HG03280 (cell line): ENCODE data around the gene NAV2.

ENCODE experiments used
- ATAC-seq: cut with Tn5 transposase; IDR thresholded peaks from one replicate; pipeline ENCODE4 v1.9.1; 2021; ENCODE audit warnings: mild to moderate bottlenecking, moderate library complexity; ENCODE audit not compliant: unreplicated experiment

Gene NAV2

GRCh38 chr11:19853016-19853415, 140.4 kb downstream of the NAV2 start:
- ATAC-seq = no peak

DNA sequence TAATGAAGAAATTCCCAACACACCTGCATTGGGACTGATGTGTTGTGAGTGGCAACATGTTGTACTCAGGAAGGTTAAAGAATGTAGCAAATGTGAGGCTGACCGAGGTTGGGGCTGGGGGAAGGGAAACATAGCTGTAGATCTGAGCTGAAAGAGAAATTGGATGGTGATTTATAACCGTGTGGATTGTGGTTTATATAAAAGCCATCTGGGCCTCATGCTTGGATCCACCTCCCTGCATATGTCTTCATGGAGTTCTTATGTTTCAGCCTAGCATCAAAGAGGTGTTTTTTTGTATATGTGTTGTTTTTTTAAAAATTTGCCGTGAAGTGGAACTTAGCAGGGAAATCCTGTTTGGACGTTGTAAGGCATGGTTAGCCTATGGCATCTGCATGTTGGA, 141.3 kb downstream of the NAV2 start:
- no peak for ATAC-seq

DNA sequence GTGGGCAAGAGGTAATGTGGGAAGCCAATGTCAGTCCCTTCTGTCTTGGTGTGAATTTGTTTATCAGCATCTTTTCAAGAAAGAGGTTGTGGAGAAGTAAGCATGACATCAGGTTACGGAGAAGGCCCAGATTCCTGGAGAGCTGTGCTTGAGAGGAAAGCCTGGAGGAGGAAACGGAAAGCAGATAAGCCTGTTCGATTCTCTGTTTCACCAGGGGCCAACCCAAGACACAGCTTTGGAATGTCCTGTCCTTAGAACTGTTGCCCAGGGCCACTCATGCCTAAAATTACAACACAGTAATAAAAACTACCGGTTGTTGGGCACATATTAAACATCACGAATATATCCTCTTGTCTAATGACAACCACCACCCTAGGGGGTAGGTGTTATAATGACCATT, 148.5 kb downstream of the NAV2 start:
- no peak for ATAC-seq

- ATAC-seq = no peak
Measured at GRCh38 chr11:19862091-19862490, 149.5 kb downstream of the NAV2 start.

DNA sequence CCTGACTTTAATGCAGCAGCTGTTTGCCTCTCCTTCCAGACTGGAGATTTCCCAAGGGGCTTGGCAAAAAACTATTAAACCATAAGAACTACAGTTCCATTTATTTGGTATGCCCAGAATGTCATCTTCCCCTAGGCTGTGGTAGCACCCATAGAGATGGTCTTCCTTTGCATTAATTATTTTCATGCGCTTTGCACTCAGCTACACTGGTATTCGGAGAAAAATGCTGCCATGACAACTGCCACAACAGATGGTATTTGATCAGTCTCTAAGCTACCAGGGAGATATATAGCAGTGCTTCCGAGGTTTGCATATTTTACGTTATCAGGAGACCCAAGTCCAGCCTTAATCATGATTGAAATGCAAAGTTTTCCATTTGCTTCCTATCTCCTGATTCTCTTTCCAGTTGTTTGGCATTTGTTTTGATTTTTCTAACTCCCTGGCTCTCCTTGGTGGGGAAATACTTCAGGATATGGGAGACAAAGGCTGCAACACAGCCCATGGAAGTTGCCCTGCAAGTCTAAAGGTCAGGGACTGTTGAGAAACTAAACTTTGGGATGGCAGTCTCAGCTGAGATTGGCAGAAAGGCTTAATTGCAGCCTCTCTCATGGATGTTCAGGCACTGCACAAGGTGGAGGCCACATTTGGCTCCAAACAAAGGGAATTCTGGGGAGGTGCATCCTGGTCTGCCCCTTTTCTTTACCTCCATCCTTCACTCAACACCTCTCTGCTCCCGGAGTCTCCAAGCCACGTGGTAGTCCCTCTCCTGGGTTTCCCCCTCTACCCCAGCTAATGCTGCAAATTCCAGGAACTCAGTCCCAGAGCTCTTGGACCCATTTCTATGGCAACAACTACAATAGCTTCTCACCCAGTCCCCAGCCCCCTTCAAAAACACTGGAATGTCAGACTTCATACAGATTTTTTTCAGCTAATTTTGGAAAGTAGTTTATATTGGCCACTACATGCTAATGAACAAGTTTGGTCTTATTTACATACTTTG, 151.8 kb downstream of the NAV2 start:
- ATAC-seq = no peak

DNA sequence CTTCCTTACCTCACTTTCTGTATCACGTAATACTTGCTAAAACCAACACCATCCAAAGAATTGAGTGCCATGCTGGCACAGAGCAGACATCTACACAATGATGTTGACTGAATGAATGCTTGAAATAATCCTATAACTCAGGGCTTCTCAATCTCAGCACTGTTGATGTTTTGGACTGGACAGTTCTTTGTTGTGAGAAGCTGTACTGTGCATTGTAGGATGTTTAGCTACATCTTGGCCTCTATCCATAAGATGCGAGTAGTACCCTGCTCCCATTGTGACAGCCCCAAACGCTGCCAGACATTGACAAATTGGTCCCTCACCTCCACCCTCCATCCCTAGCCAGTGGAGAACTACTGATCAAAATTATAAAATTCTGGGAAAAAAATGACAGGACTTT, 153.4 kb downstream of the NAV2 start:
- ATAC-seq = no peak

GRCh38 chr11:19866521-19866920, 153.9 kb downstream of the NAV2 start:
- ATAC-seq = no peak

GRCh38 chr11:19867064-19867463, 154.4 kb downstream of the NAV2 start:
- ATAC-seq = no peak

DNA sequence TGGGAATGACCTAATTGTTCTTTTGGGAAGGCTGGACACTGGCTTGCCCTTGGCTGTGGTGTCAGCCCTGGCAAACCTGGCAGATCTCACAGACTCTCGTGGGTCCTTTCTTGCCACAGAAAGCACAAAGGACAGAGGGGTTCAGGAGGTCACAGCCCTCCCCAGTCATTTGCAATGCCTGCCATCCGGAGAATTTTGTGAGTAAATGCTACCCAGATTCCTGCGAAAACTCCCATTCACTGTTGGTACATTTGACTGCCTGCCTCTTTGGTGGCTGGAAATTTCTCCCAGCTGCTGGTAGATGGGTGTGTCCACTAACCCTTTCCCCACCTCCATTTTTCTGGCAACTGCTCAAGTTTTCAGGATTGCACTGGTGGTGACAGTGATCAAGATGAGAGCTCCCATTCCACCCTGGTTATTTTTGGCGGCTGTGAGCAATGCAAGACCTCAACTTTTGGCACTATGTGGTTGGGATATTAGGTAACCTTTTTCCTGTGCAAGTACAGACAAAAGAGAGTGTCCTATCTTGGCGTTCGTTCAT, 155.7 kb downstream of the NAV2 start:
- no peak for ATAC-seq

DNA sequence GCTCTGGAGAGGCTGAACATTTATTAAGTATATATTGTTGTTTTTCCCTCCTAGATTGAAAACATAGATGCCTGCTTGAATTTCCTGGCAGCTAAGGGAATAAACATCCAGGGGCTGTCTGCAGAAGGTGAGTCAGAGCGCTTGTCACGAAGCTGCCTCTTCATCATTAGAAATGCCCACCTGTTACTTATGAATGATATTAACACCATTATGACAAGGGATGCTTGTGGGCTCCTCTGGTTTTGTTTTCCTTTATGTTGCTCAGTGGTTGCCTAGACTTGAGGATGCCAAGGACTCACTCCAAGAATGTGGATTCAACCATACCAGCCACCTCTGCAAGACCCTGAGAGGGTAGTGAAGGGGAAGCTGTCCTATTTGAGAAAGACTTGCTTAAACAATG, 156.2 kb downstream of the NAV2 start:
- ATAC-seq = no peak

DNA sequence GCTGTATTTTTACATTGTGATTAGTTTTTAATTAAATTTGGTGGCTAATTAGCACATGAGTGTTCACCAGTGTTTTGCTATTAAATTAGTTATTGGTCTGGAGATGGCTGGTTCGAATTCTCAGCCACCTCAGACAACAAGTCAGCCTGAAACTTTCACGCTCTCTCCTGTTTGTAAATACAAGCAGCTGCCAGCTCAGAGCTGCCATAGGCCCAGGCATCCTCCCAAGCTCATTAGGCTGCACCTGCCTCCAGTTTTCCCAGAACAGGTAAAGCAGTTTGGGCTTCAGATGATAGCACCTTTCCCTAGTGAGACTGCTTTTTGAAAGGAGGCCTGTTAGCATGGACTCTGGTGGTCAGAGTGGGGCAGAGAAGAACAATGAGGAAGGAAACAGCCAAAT, 156.8 kb downstream of the NAV2 start:
- ATAC-seq = no peak

- ATAC-seq = no peak
Measured at GRCh38 chr11:19869946-19870589, 157.4 kb downstream of the NAV2 start.

DNA sequence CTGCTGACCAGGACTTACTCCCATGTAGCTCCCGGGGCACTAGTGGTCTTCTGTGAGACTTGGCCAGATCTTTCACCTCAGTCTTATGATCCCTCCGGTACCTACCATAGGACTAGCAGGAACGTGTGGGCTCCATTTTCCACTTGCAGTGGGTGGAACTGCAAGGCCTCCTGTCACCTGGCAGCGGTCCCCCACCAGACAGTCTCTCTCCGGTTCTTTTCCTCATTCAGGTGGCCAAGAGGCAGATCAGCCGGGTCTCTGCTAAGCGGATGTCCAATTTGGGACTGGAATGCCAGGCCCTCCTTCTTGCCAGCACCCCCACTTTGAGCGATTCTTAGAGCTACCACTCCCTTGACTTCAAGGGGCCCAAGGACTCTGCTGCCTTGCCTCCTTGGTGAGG, 158.9 kb downstream of the NAV2 start:
- no peak for ATAC-seq

GRCh38 chr11:19872512-19873145, 160.0 kb downstream of the NAV2 start:
- no peak for ATAC-seq

DNA sequence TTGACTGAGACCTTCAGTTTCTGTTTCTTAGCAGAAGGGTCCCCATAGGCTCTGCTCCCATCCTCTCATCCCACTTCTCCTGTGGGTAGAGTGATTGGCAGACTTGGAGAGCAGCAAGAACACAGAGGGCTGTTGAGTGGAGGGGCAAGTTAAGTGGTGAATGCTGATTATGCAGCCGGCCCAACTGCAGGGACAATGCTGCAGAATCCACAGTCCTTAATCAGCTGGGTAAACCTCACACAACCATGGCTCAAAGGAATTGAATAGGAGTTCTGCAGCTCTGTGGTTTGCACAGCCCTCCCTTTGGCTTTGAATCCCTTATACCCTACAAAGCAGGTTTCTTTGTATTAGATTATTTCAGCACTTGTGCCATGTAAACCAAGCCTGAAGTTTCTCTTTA, 161.1 kb downstream of the NAV2 start:
- no peak for ATAC-seq

- no peak for ATAC-seq
Measured at GRCh38 chr11:19874266-19874665, 161.6 kb downstream of the NAV2 start.

- ATAC-seq = no peak
Measured at GRCh38 chr11:19876750-19877149, 164.1 kb downstream of the NAV2 start.

GRCh38 chr11:19878520-19878919, 165.9 kb downstream of the NAV2 start:
- no peak for ATAC-seq

GRCh38 chr11:19879307-19880087, 166.9 kb downstream of the NAV2 start:
- ATAC-seq = no peak

DNA sequence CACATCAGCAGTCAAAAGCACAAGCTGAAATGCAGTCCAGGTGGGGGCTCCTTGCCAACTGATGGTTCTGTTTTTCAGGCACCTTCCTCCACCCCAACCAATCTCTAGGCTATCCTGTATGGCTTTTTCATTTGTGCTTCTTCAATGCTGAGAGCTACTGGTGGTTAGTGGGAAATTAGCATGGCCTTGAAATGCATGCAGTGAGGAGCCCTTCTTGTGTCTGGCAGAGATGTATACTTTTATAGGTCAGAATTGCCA, 167.4 kb downstream of the NAV2 start:
- no peak for ATAC-seq

DNA sequence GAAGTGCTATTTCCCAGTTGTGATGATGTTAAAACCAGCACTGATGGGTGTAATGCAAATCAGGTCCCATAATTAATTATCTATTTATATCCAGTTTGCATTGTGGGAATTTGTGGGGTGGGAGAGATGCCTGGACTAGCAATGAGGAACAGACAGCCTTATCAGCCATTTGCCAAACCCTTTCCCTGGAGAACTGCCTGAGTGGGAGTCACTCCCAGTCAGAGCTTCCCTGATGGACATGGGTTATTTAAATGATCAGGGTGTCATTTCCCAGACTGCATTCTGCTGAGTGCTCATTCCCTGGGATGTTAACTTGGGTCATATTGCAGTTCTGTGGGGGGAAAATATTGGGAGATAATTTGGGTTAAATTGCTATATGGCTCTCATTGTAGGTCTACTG, 168.5 kb downstream of the NAV2 start:
- ATAC-seq = no peak
